K562 (cell line): ENCODE measurements around the gene TRPV6. TPM values are rescaled to one million over a fixed set of nuclear protein-coding genes. Genes with fewer than 3 reads are reported as not detected.

Experiments
- ATAC-seq: fragments of 200-7000 bp; cut with Tn5 transposase; 3 replicates; pipeline ENCODE4 v1.9.1; 2020; ENCODE audit warnings: moderate library complexity
- BruUV-seq: library from RNA; stranded (reverse); fragments of 400-500 nt; replicated peaks from 2 replicates; lab custom pipeline; 2021; lab: Mats Ljungman, UMichigan
- CTCF ChIA-PET: fragments of 300-600 bp; formaldehyde crosslinking; extraction: SDS; loops from one replicate; lab custom pipeline; 2021; ENCODE audit warnings: low intra/inter-chr PET ratio; lab: Yijun Ruan, JAX
- POLR2A ChIA-PET: fragments of 300-600, 350-650 bp; sonication (Branson Sonifier 250); formaldehyde crosslinking; extraction: SDS; loops from one replicate; lab custom pipeline; 2021; ENCODE audit warnings: antibody characterized with exemption, inconsistent platforms; lab: Yijun Ruan, JAX
- DNase-seq, 4 experiments: peaks; one replicate each; pipeline versions ENCODE4 v3.0.0 to v3.0.0-alpha.2; 2011 to 2018; ENCODE audit warnings: low spot score in 3 of 4, mixed read lengths in 3 of 4; ENCODE audit errors: extremely low read depth in 1 of 4
- FAIRE-seq: peaks from 2 replicates; lab custom pipeline; 2011; peaks lifted over from hg19 to GRCh38; lab: Jason Lieb, UNC
- H2AFZ ChIP-seq: 2 replicates; pipeline ENCODE4 v1.6.0; 2011; ENCODE audit warnings: low read depth, low read length, control low read depth, inconsistent platforms
- H3K27ac ChIP-seq: fragments of 200-600 bp; 3 replicates; pipeline ENCODE4 v1.8.0; 2011; ENCODE audit warnings: low read depth, mild to moderate bottlenecking, control low read depth, inconsistent platforms, low read length, moderate library complexity, mixed read lengths; ENCODE audit errors: extremely low read depth
- H3K27me3 ChIP-seq, 2 experiments: fragments of 300-600 bp in 1 of 2; 2 replicates in 1 of 2; 3 replicates in 1 of 2; pipeline versions ENCODE4 v1.6.0 to v1.8.0; 2011; ENCODE audit warnings: inconsistent platforms in 2 of 2, low read length in 2 of 2, mild to moderate bottlenecking in 1 of 2, mixed read lengths in 1 of 2, moderate library complexity in 1 of 2; ENCODE audit not compliant: control insufficient read depth in 2 of 2, insufficient read depth in 2 of 2
- H3K36me3 ChIP-seq: fragments of 300-600 bp; 3 replicates; pipeline ENCODE4 v1.8.0; 2011; ENCODE audit warnings: mild to moderate bottlenecking, low read length, inconsistent platforms; ENCODE audit not compliant: control insufficient read depth, insufficient read depth
- H3K4me1 ChIP-seq, 2 experiments: fragments of 200-600 bp in 1 of 2; replicated peaks in 1 of 2; 2 replicates in 1 of 2; 3 replicates in 1 of 2; pipeline versions ENCODE4 v1.5.1 to v1.8.0; 2011; ENCODE audit warnings: inconsistent platforms in 2 of 2, low read length in 2 of 2, mild to moderate bottlenecking in 1 of 2, mixed read lengths in 1 of 2, moderate library complexity in 1 of 2; ENCODE audit not compliant: control insufficient read depth in 2 of 2, insufficient read depth in 2 of 2
- H3K4me2 ChIP-seq: 2 replicates; pipeline ENCODE4 v1.6.1; 2011; ENCODE audit warnings: low read length, control low read depth, inconsistent platforms, mixed read lengths; ENCODE audit not compliant: insufficient read depth
- H3K4me3 ChIP-seq: fragments of 200-600 bp; sonication (generic), shearing (Covaris generic); 2 replicates; pipeline ENCODE4 v1.5.1; 2016; ENCODE audit warnings: control low read depth, inconsistent platforms
- H3K79me2 ChIP-seq: fragments of 200-600 bp; 3 replicates; pipeline ENCODE4 v1.8.0; 2011; ENCODE audit warnings: low read length, inconsistent platforms; ENCODE audit not compliant: control insufficient read depth, insufficient read depth
- H3K9ac ChIP-seq, 2 experiments: 2 replicates each; pipeline versions ENCODE4 v1.6.0 to v1.6.1; 2011; ENCODE audit warnings: low read depth in 2 of 2, low read length in 2 of 2, control low read depth in 1 of 2, inconsistent platforms in 1 of 2, mild to moderate bottlenecking in 1 of 2, mixed read lengths in 1 of 2; ENCODE audit not compliant: insufficient read depth in 1 of 2
- H3K9me1 ChIP-seq: one replicate; pipeline ENCODE4 v1.6.0; 2011; ENCODE audit warnings: inconsistent platforms, mild to moderate bottlenecking, low read length, moderate library complexity; ENCODE audit not compliant: control insufficient read depth, insufficient read depth
- H3K9me3 ChIP-seq: replicated peaks from 2 replicates; pipeline ENCODE4 v1.5.1; 2011; ENCODE audit warnings: low read depth, low read length, inconsistent platforms; ENCODE audit not compliant: control insufficient read depth, insufficient read depth
- H4K20me1 ChIP-seq: replicated peaks from 2 replicates; pipeline ENCODE4 v1.6.1; 2011; ENCODE audit warnings: low read length, inconsistent platforms, mixed read lengths; ENCODE audit not compliant: control insufficient read depth, insufficient read depth
- CREB1 ChIP-seq, 2 experiments: sonication (generic) in 1 of 2; formaldehyde crosslinking in 1 of 2; IDR thresholded peaks; 2 replicates each; pipeline versions ENCODE4 v1.6.1 to v1.8.0; 2012 to 2022; ENCODE audit warnings: inconsistent platforms in 1 of 2, mild to moderate bottlenecking in 1 of 2, missing genetic modification reagents in 1 of 2, moderate library complexity in 1 of 2
- GABPA ChIP-seq: fragments of 200-800 bp; sonication (Bioruptor generic); conservative IDR thresholded peaks from 2 replicates; pipeline ENCODE4 v1.6.1; 2016; ENCODE audit warnings: low read depth, missing genetic modification characterization, missing compliant biosample characterization
- GATAD2A ChIP-seq: fragments of 450-650 bp; IDR thresholded peaks from 2 replicates; pipeline ENCODE4 v1.6.1; 2017
- RCOR1 ChIP-seq, 2 experiments: IDR thresholded peaks; 2 replicates each; pipeline ENCODE4 v1.6.1; 2012; ENCODE audit warnings: low read depth in 2 of 2, low read length in 2 of 2, borderline replicate concordance in 1 of 2, improper control_type of control experiment in 1 of 2
- SMARCC2 ChIP-seq: fragments of 450-650 bp; IDR thresholded peaks from 2 replicates; pipeline ENCODE4 v1.6.1; 2017; ENCODE audit warnings: antibody characterized with exemption, moderate library complexity, mild to moderate bottlenecking, low read depth
- TEAD2 ChIP-seq: fragments of 450-650 bp; IDR thresholded peaks from 2 replicates; pipeline ENCODE4 v1.6.1; 2016; ENCODE audit warnings: missing genetic modification characterization, control low read depth, missing compliant biosample characterization
- TGIF2 ChIP-seq: sonication (generic); formaldehyde crosslinking; IDR thresholded peaks from 2 replicates; pipeline ENCODE4 v1.8.1; 2022; ENCODE audit warnings: mild to moderate bottlenecking, missing genetic modification reagents, moderate library complexity
- YY1 ChIP-seq, 3 experiments: IDR thresholded peaks; 2 replicates each; pipeline ENCODE4 v1.6.1; 2011; ENCODE audit warnings: low read length in 2 of 3, mild to moderate bottlenecking in 2 of 3, moderate library complexity in 2 of 3, borderline replicate concordance in 1 of 3, control low read depth in 1 of 3, low read depth in 1 of 3; ENCODE audit not compliant: insufficient read depth in 3 of 3, insufficient replicate concordance in 2 of 3, control insufficient read depth in 1 of 3, insufficient read length in 1 of 3; ENCODE audit errors: extremely low read depth in 1 of 3
- ZNF444 ChIP-seq: fragments of 250-450 bp; sonication (Bioruptor Pico); IDR thresholded peaks from 2 replicates; pipeline ENCODE4 v1.4.0; 2020; ENCODE audit warnings: mild to moderate bottlenecking, moderate library complexity
- WGBS: fragments of 100-300 bp; shearing (Covaris generic); methylation state at CpG from one replicate; pipeline ENCODE4 v1.1.6; 2016; ENCODE audit warnings: low coverage, mixed read lengths; ENCODE audit not compliant: insufficient coverage; ENCODE audit errors: missing lambda C conversion rate; 5-methylcytosine and 5-hydroxymethylcytosine counted together
- in situ Hi-C: fragments of 300-500 bp; cut with MboI; formaldehyde crosslinking; loops from 4 replicates; pipeline ENCODE4 v1.15.0; 2018; ENCODE audit warnings: inconsistent platforms, mixed read lengths
- intact Hi-C: fragments of 100-400 bp; cut with micrococcal nuclease; formaldehyde crosslinking; loops from 2 replicates; pipeline ENCODE4 v1.14.2; 2022
- polyA plus RNA-seq, 8 experiments: library from polyadenylated mRNA; depleted of rRNA in 4 of 8; stranded (reverse) in 5 of 8; unstranded in 3 of 8; fragments of >200 nt; fragmentation: Nextera tagmentation in 2 of 8; fragmentation: Illumina TruSeq in 1 of 8; extraction: Ambion mirVana in 2 of 8; extraction: Trizol in 1 of 8; gene quantifications; 2 replicates each; pipeline versions ENCODE4 v1.2.1 to v1.2.3, GENCODE V29; 2011 to 2014; ENCODE audit warnings: inconsistent platforms in 1 of 8, missing spikeins in 1 of 8
- total RNA-seq, 7 experiments: library from RNA; depleted of rRNA in 6 of 7; stranded (reverse); fragments of >200 nt in 6 of 7; fragmentation: Illumina TruSeq in 2 of 7; extraction: Trizol in 2 of 7; gene quantifications; 2 replicates each; pipeline versions ENCODE4 v1.2.1 to v1.2.3, GENCODE V29; 2011 to 2021; ENCODE audit warnings: low replicate concordance in 1 of 7
- TF ChIP-seq, protein P1 (sequence below): fragments of 250-450 bp; sonication (Bioruptor Pico); IDR thresholded peaks from 2 replicates; pipeline ENCODE4 v1.4.0; 2020; ENCODE audit warnings: mild to moderate bottlenecking
- TF ChIP-seq, protein P2 (sequence below), 2 experiments: fragments of 450-650 bp in 1 of 2; sonication (generic) in 1 of 2; formaldehyde crosslinking; conservative IDR thresholded peaks; 2 replicates each; pipeline versions ENCODE4 v1.4.0 to v1.8.1; 2020 to 2022; ENCODE audit warnings: mild to moderate bottlenecking in 1 of 2, missing genetic modification reagents in 1 of 2
- TF ChIP-seq, protein P3 (sequence below): fragments of 450-650 bp; IDR thresholded peaks from 2 replicates; pipeline ENCODE4 v1.6.1; 2016; ENCODE audit warnings: antibody characterized with exemption
- TF ChIP-seq, protein P4 (sequence below), 2 experiments: IDR thresholded peaks; 2 replicates each; pipeline ENCODE4 v1.6.1; 2011; ENCODE audit warnings: borderline replicate concordance in 1 of 2, control low read depth in 1 of 2, low read depth in 1 of 2, low read length in 1 of 2, mild to moderate bottlenecking in 1 of 2, mixed read lengths in 1 of 2, moderate library complexity in 1 of 2; ENCODE audit not compliant: insufficient read depth in 1 of 2, insufficient read length in 1 of 2, poor library complexity in 1 of 2, severe bottlenecking in 1 of 2; ENCODE audit errors: extremely low read depth in 1 of 2

The TRPV6 gene
- total and polyA plus RNA-seq, 9 of the 15 experiments (the other 6 are each of a cell fraction or from before 2014, with no cell fraction given) = 0.04 to 0.36 (median 0.11) TPM

DNA sequence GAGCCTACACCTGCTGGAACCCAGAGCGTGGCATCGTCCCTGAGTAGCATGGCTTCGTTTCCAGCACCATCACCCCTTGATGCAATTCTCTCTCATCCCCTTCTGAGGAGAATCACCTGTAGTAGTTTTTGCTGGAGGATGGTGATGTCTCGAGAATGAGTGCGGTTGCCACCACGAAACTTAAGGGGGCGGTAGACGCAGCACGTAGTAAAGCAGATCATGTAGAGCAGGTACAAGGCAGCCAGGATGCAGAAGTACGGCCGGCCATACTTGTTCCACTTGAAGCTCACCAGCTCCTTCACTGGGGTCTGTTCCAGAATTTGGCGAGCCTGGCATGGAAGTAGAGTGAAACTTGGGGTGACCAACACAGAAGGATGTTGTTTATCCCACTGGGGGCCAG, 39.9 kb upstream of the TRPV6 start:
- H3K27ac ChIP-seq = no peak overlapping the region
- intact Hi-C loops = loop anchor here (1.0 kb wide), 1 partner anchor 78 kb away; no protein-coding TSS in a partner anchor
- no peak overlapping the region for H2AFZ ChIP-seq
- no peaks in the 10 kb centered on the region for H3K4me1 ChIP-seq
- in situ Hi-C loops = no loop called here
- FAIRE-seq (peak; percentile 80), ATAC-seq (peak; percentile 89), DNase-seq (peak; percentile 49 to 57 (median 50))
- no peaks in the 10 kb centered on the region for H3K79me2 ChIP-seq
- peaks cover 21 to 36% of the 10 kb centered on the region in 2 experiments for H3K27me3 ChIP-seq
- no TSS peak for BruUV-seq
- H3K4me2 ChIP-seq = no peak overlapping the region
- H3K4me3 ChIP-seq = no peak overlapping the region
- WGBS = 2% methylated on average over 12 of the region's 12 CpGs
- POLR2A ChIA-PET = interaction anchor here (1.3 to 1.5 kb wide), 2 partner anchors 8 to 10 kb away, joined by 3 to 6 read pairs; partner anchors contain the start of gene TRPV5
- no peaks in the 10 kb centered on the region for H3K9me1 ChIP-seq
- H4K20me1 ChIP-seq = no peaks in the 10 kb centered on the region; the same call in 1 of the 2 replicates
- H3K9ac ChIP-seq = no peak overlapping the region
- H3K9me3 ChIP-seq = no peaks in the 10 kb centered on the region
- H3K36me3 ChIP-seq = no peaks in the 10 kb centered on the region
- CTCF ChIA-PET = interaction anchor here (0.7 to 1.6 kb wide), 3 partner anchors 72 to 78 kb away, joined by 3 to 11 read pairs (median 7); no protein-coding TSS in a partner anchor
- TF ChIP-seq TGIF2 = no peak
- no peak for TF ChIP-seq SMARCC2
- TF ChIP-seq YY1 (IDR thresholded peaks at IDR 0.05; ENCODE audit: borderline replicate concordance in 1 of 3, control insufficient read depth in 1 of 3, extremely low read depth in 1 of 3, insufficient read depth in 3 of 3, insufficient read length in 1 of 3, insufficient replicate concordance in 2 of 3, low read depth in 1 of 3, low read length in 2 of 3) = peak in 1 of 3 experiments; percentile 52
- TF ChIP-seq, protein P1, sequence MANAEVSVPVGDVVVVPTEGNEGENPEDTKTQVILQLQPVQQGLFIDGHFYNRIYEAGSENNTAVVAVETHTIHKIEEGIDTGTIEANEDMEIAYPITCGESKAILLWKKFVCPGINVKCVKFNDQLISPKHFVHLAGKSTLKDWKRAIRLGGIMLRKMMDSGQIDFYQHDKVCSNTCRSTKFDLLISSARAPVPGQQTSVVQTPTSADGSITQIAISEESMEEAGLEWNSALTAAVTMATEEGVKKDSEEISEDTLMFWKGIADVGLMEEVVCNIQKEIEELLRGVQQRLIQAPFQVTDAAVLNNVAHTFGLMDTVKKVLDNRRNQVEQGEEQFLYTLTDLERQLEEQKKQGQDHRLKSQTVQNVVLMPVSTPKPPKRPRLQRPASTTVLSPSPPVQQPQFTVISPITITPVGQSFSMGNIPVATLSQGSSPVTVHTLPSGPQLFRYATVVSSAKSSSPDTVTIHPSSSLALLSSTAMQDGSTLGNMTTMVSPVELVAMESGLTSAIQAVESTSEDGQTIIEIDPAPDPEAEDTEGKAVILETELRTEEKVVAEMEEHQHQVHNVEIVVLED (CRISPR knock-in tag) = no peak
- TF ChIP-seq, protein P2, sequence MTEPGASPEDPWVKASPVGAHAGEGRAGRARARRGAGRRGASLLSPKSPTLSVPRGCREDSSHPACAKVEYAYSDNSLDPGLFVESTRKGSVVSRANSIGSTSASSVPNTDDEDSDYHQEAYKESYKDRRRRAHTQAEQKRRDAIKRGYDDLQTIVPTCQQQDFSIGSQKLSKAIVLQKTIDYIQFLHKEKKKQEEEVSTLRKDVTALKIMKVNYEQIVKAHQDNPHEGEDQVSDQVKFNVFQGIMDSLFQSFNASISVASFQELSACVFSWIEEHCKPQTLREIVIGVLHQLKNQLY (CRISPR knock-in tag; conservative IDR thresholded peaks at IDR 0.05) = no peak
- TF ChIP-seq, protein P3, sequence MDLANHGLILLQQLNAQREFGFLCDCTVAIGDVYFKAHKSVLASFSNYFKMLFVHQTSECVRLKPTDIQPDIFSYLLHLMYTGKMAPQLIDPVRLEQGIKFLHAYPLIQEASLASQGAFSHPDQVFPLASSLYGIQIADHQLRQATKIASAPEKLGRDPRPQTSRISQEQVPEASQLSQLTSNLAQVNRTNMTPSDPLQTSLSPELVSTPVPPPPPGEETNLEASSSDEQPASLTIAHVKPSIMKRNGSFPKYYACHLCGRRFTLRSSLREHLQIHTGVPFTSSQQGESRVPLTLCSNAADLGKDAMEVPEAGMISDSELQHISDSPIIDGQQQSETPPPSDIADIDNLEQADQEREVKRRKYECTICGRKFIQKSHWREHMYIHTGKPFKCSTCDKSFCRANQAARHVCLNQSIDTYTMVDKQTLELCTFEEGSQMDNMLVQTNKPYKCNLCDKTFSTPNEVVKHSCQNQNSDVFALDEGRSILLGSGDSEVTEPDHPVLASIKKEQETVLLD = no peak
- TF ChIP-seq ZNF444 (CRISPR knock-in tag) = no peak
- 0 out of 2 replicates have a peak, but pooled peaks have one; percentile 7 for TF ChIP-seq CREB1 (IDR thresholded peaks at IDR 0.05)
- no peak for TF ChIP-seq CREB1 (CRISPR knock-in tag; IDR thresholded peaks at IDR 0.05)
- TF ChIP-seq RCOR1 (IDR thresholded peaks at IDR 0.05; ENCODE audit: borderline replicate concordance in 1 of 2, low read depth in 2 of 2, low read length in 2 of 2) = peak in 1 of 2 experiments; percentile 33; a peak in 1 of 4 replicates
- TF ChIP-seq GATAD2A = no peak
- TF ChIP-seq, protein P4, sequence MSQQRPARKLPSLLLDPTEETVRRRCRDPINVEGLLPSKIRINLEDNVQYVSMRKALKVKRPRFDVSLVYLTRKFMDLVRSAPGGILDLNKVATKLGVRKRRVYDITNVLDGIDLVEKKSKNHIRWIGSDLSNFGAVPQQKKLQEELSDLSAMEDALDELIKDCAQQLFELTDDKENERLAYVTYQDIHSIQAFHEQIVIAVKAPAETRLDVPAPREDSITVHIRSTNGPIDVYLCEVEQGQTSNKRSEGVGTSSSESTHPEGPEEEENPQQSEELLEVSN (IDR thresholded peaks at IDR 0.05; ENCODE audit: borderline replicate concordance in 1 of 2, extremely low read depth in 1 of 2, insufficient read depth in 1 of 2, insufficient read length in 1 of 2, low read depth in 1 of 2, low read length in 1 of 2, poor library complexity in 1 of 2, severe bottlenecking in 1 of 2) = peak in 1 of 2 experiments; percentile 83
- TF ChIP-seq TEAD2 (tag) = no peak
- no peak for TF ChIP-seq GABPA
